Peyer's patch (tissue), 4 donors: Measurements from ENCODE around the gene PSD2.

Experiments used
- CTCF ChIP-seq, 6 experiments: fragments of 450-650 bp in 4 of 6; fragments of 200-600 bp in 2 of 6; sonication (generic) in 1 of 6; IDR thresholded peaks; one replicate each; pipeline ENCODE4 v1.5.1; 2017 to 2019; ENCODE audit warnings: antibody characterized with exemption in 6 of 6, mild to moderate bottlenecking in 3 of 6, moderate library complexity in 1 of 6
- POLR2A ChIP-seq, 2 donors: fragments of 450-650 bp; IDR thresholded peaks; one replicate each; pipeline ENCODE4 v1.5.1; 2017; ENCODE audit warnings: antibody characterized with exemption in 2 of 2, mild to moderate bottlenecking in 2 of 2, moderate library complexity in 2 of 2

GRCh38 chr5:139756971-139757370, 38.6 kb upstream of the PSD2 start:
- TF ChIP-seq CTCF (IDR thresholded peaks at IDR 0.05): no peak
- no peak for TF ChIP-seq POLR2A (IDR thresholded peaks at IDR 0.05)
